Tibial artery (tissue), 4 donors: ENCODE results near the gene PON3.

ENCODE experiments used
- DNase-seq, 2 donors: peaks; one replicate each; pipeline ENCODE4 v3.0.0-alpha.2; 2019
- H3K27ac ChIP-seq, 2 donors: fragments of 200-600 bp; sonication (generic) in 1 of 2; 1 replicate in 1 of 2; 2 replicates in 1 of 2; pipeline ENCODE4 v1.5.1; 2018 to 2019; ENCODE audit warnings: mild to moderate bottlenecking in 1 of 2
- H3K27me3 ChIP-seq, 2 donors: fragments of 200-600 bp; sonication (generic) in 1 of 2; one replicate each; pipeline versions ENCODE4 v1.5.1 to v1.6.0; 2016 to 2019
- H3K36me3 ChIP-seq, 3 donors: fragments of 200-600 bp; sonication (generic) in 2 of 3; one replicate each; pipeline ENCODE4 v1.5.1; 2016 to 2019; ENCODE audit warnings: mild to moderate bottlenecking in 2 of 3
- H3K4me1 ChIP-seq, 4 donors: fragments of 200-600 bp; sonication (generic) in 2 of 4; 1 replicate in 3 of 4; 2 replicates in 1 of 4; pipeline ENCODE4 v1.5.1; 2016 to 2019
- H3K4me3 ChIP-seq, 2 donors: fragments of 200-600 bp; sonication (generic) in 1 of 2; 1 replicate in 1 of 2; 2 replicates in 1 of 2; pipeline ENCODE4 v1.5.1; 2018 to 2019; ENCODE audit warnings: mild to moderate bottlenecking in 2 of 2
- H3K9me3 ChIP-seq, 3 donors: fragments of 200-600 bp; sonication (generic) in 1 of 3; one replicate each; pipeline ENCODE4 v1.5.1; 2016 to 2019
- intact Hi-C: fragments of 100-400 bp; cut with DNase I; formaldehyde crosslinking; loops from one replicate; pipeline ENCODE4 v1.15.0; 2023; ENCODE audit warnings: low total_unique reads
- TF ChIP-seq, protein P1 (sequence below), 2 experiments: fragments of 200-600 bp in 1 of 2; fragments of 450-650 bp in 1 of 2; IDR thresholded peaks; one replicate each; pipeline ENCODE4 v1.5.1; 2017 to 2019; ENCODE audit warnings: antibody characterized with exemption in 2 of 2, mild to moderate bottlenecking in 1 of 2, moderate library complexity in 1 of 2

PON3 gene

DNA sequence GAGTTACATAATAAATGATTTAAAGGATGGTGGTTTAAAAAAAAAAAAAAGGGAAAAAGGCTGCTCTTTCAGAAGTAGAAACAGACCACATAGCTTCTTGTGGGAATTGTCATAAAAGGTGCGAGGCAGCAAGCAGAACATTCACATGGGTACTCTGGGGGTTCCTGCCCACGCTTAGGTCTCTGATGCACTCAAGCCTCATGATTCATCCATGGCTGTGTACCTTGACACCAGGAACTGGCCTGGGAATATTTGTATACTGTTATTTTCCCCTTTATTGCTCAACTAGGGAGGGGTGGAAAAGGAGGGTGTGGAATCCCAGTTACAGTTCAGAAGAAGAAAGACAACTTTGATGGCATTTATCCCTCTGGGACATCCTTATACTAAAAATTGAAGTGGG lies 34.7 kb upstream of the PON3 start:
- no peaks in the 10 kb centered on the region for H3K27me3 ChIP-seq
- intact Hi-C loops: no loop called here
- peaks cover 0 to 11% (median 2%) of the 10 kb centered on the region in 4 donors for H3K4me1 ChIP-seq
- H3K9me3 ChIP-seq: no peaks in the 10 kb centered on the region
- no peak for DNase-seq
- no peak overlapping the region for H3K4me3 ChIP-seq
- H3K36me3 ChIP-seq: no peaks in the 10 kb centered on the region
- no peak overlapping the region for H3K27ac ChIP-seq
- TF ChIP-seq, protein P1, sequence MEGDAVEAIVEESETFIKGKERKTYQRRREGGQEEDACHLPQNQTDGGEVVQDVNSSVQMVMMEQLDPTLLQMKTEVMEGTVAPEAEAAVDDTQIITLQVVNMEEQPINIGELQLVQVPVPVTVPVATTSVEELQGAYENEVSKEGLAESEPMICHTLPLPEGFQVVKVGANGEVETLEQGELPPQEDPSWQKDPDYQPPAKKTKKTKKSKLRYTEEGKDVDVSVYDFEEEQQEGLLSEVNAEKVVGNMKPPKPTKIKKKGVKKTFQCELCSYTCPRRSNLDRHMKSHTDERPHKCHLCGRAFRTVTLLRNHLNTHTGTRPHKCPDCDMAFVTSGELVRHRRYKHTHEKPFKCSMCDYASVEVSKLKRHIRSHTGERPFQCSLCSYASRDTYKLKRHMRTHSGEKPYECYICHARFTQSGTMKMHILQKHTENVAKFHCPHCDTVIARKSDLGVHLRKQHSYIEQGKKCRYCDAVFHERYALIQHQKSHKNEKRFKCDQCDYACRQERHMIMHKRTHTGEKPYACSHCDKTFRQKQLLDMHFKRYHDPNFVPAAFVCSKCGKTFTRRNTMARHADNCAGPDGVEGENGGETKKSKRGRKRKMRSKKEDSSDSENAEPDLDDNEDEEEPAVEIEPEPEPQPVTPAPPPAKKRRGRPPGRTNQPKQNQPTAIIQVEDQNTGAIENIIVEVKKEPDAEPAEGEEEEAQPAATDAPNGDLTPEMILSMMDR (IDR thresholded peaks at IDR 0.05): no peak

DNA sequence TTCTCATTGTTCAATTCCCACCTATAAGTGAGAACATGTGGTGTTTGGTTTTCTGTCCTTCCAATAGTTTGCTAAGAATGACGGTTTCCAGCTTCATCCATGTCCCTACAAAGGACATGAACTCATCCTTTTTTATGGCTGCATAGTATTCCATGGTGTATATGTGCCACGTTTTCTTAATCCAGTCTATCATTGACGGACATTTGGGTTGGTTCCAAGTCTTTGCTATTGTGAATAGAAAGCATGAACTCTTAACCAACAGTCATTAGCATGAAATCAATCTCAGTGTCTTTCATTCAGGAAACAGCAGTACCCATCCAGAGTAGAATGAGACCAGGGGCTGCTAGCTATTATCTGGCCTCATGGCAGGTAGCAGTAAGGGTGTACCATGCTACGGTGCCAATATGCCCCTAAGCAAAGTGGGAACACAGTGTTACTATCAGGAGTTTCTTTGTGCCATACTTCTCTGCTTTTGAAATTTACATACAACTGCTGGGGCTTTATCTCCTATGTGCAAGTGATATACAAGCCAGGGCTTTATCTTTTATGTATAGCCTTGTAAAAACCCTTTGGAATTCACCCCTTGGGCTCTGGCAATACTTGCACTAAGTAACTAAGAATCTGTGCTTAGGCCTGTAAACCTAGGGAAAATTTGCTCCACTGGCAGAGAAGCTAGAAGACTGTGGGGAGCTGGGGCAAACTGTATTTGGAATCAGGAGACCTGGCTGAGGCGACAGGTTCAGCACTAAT lies 33.2 kb upstream of the PON3 start:
- TF ChIP-seq, protein P1 (IDR thresholded peaks at IDR 0.05): no peak

DNA sequence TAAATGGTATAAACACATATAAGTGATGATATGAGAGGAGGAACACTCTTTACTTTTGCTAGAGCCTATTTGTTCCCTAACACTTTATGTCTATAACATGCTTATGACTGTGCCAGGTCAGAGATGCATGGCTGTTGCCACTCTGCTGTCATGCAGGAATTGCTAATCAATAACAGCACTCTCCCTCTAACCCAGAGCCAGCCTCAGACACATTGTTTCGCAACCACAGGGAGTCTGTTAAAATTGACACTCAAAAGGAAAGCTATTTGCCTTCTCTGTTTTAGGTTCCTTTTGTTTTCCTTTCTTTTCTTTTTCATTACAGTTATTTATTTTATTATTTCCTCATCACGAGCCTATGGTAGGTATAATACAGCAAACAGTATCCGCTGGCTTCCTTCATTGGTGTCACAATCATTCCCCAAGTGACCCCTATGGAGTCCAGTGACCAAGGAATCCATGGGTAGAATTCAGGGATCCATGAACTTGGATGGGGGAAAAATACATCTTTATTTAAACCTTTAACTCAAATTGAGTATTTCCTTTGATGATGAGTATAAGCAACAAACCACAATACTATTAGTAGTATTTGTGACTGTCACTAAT lies 31.8 kb upstream of the PON3 start:
- TF ChIP-seq, protein P1 (IDR thresholded peaks at IDR 0.05): no peak
- H3K27ac ChIP-seq: no peak overlapping the region
- H3K27me3 ChIP-seq: no peaks in the 10 kb centered on the region
- H3K4me3 ChIP-seq: no peak overlapping the region
- DNase-seq: no peak
- peaks cover 0 to 13% (median 1%) of the 10 kb centered on the region in 3 donors for H3K36me3 ChIP-seq
- no peaks in the 10 kb centered on the region for H3K9me3 ChIP-seq
- peaks cover 0 to 4% (median 0%) of the 10 kb centered on the region in 4 donors for H3K4me1 ChIP-seq
- intact Hi-C loops: no loop called here

More for the DNA sequence above, 33.2 kb upstream of the PON3 start:
- H3K36me3 ChIP-seq: peaks cover 0 to 2% (median 0%) of the 10 kb centered on the region in 3 donors
- peaks cover 0 to 11% (median 2%) of the 10 kb centered on the region in 4 donors for H3K4me1 ChIP-seq
- H3K27ac ChIP-seq: no peak overlapping the region
- no peak overlapping the region for H3K4me3 ChIP-seq
- intact Hi-C loops: no loop called here
- no peaks in the 10 kb centered on the region for H3K9me3 ChIP-seq
- no peak for DNase-seq
- H3K27me3 ChIP-seq: no peaks in the 10 kb centered on the region

DNA sequence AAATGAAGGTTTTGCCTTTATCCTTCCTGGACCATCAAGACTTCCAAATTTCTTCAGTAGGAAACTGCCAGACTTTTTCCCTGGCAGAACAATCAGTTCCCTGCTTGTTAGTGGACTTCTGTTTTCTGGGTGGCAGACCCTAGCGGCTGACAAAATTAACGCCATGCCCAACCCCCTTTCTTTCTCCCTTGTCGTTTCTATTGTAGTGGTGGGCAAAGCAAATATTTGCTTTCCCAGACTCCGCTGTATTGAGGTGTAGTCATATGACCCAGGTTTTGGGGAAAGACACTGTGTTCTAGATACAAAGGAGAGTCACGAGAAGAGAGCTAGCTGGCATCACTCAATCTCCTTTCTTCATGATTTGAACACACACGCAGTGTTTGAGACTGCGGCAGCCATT lies 31.0 kb upstream of the PON3 start:
- Histone ChIP-seq H3K27ac (no peak overlapping the region), H3K36me3 (peaks cover 0 to 13% (median 7%) of the 10 kb centered on the region in 3 donors), H3K27me3 (no peaks in the 10 kb centered on the region), H3K4me3 (no peak overlapping the region), H3K9me3 (no peaks in the 10 kb centered on the region), H3K4me1 (no peaks in the 10 kb centered on the region)
- intact Hi-C loops: no loop called here
- TF ChIP-seq, protein P1 (IDR thresholded peaks at IDR 0.05): no peak
- no peak for DNase-seq

DNA sequence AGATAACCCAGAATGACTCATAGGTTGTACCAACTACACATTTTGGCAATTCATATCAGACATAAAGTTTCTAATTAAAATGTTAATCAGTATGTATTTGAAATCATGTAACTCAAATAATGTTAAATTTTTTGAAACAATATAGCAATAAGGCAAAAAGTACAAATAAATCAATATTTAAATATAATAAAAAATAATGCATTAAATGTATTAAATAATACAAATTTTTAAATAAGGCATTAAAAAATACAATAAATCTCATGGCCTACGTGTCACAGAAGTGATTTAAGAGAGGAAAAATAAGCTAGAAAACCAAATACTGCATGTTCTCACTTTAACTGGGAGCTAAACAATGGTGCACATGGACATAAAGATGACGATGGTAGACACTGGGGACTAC lies 29.5 kb upstream of the PON3 start:
- H3K27me3 ChIP-seq: no peaks in the 10 kb centered on the region
- H3K27ac ChIP-seq: no peak overlapping the region
- H3K4me3 ChIP-seq: no peak overlapping the region
- H3K36me3 ChIP-seq: peaks cover 0 to 13% (median 7%) of the 10 kb centered on the region in 3 donors
- DNase-seq: no peak
- no peaks in the 10 kb centered on the region for H3K4me1 ChIP-seq
- intact Hi-C loops: no loop called here
- TF ChIP-seq, protein P1 (IDR thresholded peaks at IDR 0.05): no peak
- no peaks in the 10 kb centered on the region for H3K9me3 ChIP-seq
